Memory B cell (primary cell): ENCODE data around the gene PLXNA2.

Experiments used
- ATAC-seq: fragments of 150-1000 bp; cut with Tn5 transposase; 2 replicates; pipeline ENCODE4 v1.10.0; 2021; ENCODE audit warnings: low read depth, mild to moderate bottlenecking, moderate library complexity
- DNase-seq, 2 donors: peaks; one replicate each; pipeline ENCODE4 v3.0.0; 2022; ENCODE audit warnings: low spot score in 2 of 2
- H3K27ac Mint-ChIP-seq: one replicate; pipeline ENCODE4 v1.8.0; 2022; ENCODE audit warnings: mild to moderate bottlenecking, moderate library complexity, mixed read lengths
- H3K27me3 Mint-ChIP-seq: one replicate; pipeline ENCODE4 v1.8.0; 2022; ENCODE audit warnings: mixed read lengths
- H3K36me3 Mint-ChIP-seq: one replicate; pipeline ENCODE4 v1.8.0; 2022; ENCODE audit warnings: mild to moderate bottlenecking, mixed read lengths
- H3K4me1 Mint-ChIP-seq: one replicate; pipeline ENCODE4 v1.8.0; 2022; ENCODE audit warnings: mixed read lengths
- H3K4me3 Mint-ChIP-seq: one replicate; pipeline ENCODE4 v1.8.0; 2022; ENCODE audit warnings: mild to moderate bottlenecking, moderate library complexity, mixed read lengths
- H3K9me3 Mint-ChIP-seq: one replicate; pipeline ENCODE4 v1.8.0; 2022; ENCODE audit warnings: mixed read lengths

Gene PLXNA2

DNA sequence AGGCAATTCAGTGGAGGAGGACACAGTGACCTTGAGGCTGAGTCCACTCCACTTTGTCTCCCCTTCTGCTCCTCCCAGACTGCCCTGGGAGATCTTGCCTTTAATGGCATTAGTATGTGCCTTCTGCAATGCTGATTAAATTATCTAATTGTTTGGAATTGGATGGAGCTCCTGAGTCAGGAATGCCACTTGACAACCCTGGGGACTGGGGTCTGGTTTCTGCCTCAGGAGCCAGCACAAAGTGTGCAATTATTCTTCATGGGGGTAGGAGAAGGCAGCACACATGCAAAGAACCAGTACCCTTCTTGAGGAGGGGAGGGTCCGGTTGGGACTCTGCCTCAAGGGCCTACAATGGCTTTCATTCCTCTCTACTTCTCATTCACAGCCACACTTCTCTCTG lies 11.9 kb upstream of the PLXNA2 start:
- H3K4me1 Mint-ChIP-seq, result no peaks in the 10 kb centered on the region
- peaks cover 30% of the 10 kb centered on the region for H3K27me3 Mint-ChIP-seq
- H3K9me3 Mint-ChIP-seq, result peaks cover 6% of the 10 kb centered on the region
- H3K27ac Mint-ChIP-seq, result no peak overlapping the region
- no peak for ATAC-seq
- no peaks in the 10 kb centered on the region for H3K36me3 Mint-ChIP-seq
- H3K4me3 Mint-ChIP-seq, result no peak overlapping the region
- DNase-seq, result no peak

DNA sequence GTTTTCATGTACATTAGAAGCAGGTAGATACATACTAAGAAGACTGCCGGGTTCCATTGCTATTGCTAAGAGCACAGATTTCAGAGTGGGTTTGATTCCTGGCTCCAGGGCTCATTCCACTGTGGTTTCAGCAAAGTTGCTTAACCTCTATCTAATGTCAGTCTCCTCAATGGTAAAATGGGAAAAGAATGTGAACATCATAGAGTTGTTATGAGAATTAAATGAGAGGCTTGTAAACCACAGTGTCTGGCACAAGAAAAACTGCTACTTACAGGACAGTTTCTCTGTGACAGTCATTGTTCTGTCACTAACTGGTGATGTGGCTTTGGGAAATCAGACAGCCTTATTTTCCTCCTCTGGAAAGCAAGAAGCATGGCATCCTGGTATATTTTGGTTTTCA lies 10.7 kb upstream of the PLXNA2 start:
- no peak overlapping the region for H3K27ac Mint-ChIP-seq
- ATAC-seq (no peak), DNase-seq (no peak)
- H3K27me3 Mint-ChIP-seq, result peaks cover 30% of the 10 kb centered on the region
- H3K9me3 Mint-ChIP-seq, result peaks cover 4% of the 10 kb centered on the region
- no peak overlapping the region for H3K4me3 Mint-ChIP-seq
- no peaks in the 10 kb centered on the region for H3K36me3 Mint-ChIP-seq
- H3K4me1 Mint-ChIP-seq, result no peaks in the 10 kb centered on the region

DNA sequence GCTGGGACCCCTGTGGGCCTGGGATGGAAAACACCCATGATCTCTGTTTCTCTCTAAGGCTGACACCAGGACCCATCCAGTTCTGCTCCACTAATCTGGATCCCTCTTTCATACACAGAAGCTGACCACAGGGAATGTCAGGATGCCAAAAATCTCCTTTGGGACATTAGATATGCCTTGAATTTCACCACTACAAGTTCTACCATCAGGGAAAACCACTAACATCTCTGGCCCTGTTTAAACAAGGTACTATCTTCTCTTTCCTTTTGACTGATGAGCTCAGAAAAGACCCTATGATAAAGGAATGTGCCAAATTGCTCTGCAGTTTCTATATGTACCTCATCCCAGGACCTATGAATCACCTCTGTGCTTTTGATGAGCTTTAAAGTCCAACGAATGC lies 10.2 kb upstream of the PLXNA2 start:
- no peak overlapping the region for H3K4me3 Mint-ChIP-seq
- H3K36me3 Mint-ChIP-seq, result no peaks in the 10 kb centered on the region
- peaks cover 28% of the 10 kb centered on the region for H3K27me3 Mint-ChIP-seq
- ATAC-seq (no peak), DNase-seq (no peak)
- no peak overlapping the region for H3K27ac Mint-ChIP-seq
- peaks cover under 1% of the 10 kb centered on the region for H3K9me3 Mint-ChIP-seq
- no peaks in the 10 kb centered on the region for H3K4me1 Mint-ChIP-seq

DNA sequence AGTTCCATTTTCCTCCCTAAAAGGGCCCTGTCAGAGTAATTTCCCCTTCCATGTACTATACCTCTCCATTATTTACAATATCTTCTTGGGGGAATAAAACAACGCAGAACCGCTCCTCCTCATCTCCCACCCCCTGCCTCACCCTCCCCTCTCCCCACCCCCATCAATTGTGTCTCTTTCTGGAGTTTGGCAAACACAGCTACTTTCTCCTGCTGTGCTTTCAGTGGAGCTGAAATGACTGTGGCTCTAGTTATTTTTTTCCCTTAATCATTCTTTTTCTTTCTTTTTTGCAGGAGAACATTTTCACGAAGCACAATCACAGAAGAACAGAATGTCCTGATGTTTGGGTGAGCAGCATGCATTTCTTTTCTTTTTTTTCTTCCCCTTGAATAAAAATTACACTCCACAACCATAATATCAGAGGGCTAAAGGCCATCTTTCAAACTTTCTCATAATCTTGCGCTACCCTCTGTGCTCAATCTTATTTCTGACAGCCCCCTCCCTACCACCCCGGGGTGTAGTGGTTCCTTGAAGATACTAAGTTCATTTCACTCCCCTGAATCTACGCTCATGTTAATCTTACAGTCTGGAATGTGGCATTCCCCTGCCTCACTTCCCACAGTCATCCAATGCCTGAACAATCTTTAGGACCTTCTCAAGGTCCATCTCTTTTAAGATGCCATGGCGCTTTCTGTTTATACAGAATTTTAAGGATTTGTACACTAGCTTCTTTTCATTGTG lies 8.8 kb upstream of the PLXNA2 start:
- Mint-ChIP-seq H3K27me3 (peaks cover 26% of the 10 kb centered on the region), H3K9me3 (no peaks in the 10 kb centered on the region), H3K36me3 (no peaks in the 10 kb centered on the region), H3K27ac (no peak overlapping the region), H3K4me3 (no peak overlapping the region), H3K4me1 (no peaks in the 10 kb centered on the region)
- DNase-seq (no peak), ATAC-seq (no peak)

DNA sequence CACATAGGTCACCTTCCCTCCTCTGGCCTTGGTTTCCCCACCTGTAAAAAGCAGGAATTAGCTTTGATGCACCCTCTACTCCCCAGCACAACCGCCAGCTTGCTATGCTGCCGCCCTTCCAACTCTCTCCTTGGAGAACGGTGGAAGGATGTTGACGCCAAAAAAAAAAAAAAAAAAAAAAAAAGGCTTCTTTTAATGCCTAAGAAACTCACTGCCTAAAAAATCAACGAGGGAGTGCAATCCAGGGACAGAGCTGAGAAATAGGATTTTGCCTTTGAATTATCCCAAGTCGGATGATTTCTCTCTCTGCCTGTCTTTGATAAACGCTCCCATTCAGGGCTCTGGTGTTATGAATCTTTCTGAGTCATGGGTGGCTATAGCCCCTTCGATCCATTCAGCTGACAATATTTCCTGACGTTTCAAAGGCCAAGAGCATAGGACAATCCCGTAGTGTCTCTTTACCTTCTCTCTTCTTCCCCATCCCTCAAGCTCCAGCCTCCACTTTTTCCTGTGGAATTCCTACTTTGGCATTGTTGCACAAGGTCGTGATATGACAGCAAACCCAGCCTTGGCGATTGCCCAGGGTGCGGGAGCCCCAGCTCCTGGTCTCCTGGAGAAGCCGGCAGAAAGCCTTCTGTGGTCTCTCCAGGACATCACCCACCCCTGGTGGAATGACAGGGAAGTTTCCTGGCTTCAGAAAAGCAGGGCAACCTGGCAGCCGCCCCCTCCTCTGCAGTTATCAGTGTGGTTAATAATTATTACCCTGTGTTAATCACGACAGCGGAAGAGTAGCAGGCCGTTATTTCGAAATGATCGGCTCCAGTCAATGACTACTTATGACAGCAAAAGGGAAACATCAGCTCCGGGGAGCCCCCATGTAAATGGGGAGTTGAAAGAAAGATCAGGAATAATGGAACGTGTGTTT lies 8.0 kb upstream of the PLXNA2 start:
- Mint-ChIP-seq H3K4me1 (no peaks in the 10 kb centered on the region), H3K9me3 (no peaks in the 10 kb centered on the region), H3K36me3 (no peaks in the 10 kb centered on the region), H3K27ac (no peak overlapping the region), H3K4me3 (no peak overlapping the region), H3K27me3 (peaks cover 22% of the 10 kb centered on the region)
- DNase-seq, result no peak
- no peak for ATAC-seq

DNA sequence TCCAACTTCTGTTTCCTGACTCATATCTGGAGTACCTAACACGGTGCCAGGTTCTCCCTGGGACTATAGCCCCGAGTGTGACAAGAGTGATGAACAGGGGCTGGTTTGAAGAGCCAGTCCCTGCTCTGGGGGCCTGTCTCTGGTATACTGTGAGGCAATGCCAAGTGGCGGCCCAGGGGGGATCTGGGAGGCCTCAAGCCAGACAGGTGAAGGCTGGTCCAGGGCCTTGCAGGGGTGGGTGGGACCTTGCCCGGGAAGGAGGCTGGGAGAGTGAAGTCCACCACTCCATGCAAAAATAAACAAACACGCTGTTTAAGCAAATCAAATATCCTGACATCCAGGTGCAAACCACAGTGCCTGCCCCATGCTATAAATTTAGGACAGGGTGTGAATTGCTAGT lies 6.8 kb upstream of the PLXNA2 start:
- Mint-ChIP-seq H3K9me3 (no peaks in the 10 kb centered on the region), H3K27me3 (peaks cover 15% of the 10 kb centered on the region), H3K4me1 (no peaks in the 10 kb centered on the region), H3K4me3 (no peak overlapping the region), H3K36me3 (no peaks in the 10 kb centered on the region), H3K27ac (no peak overlapping the region)
- no peak for DNase-seq
- ATAC-seq, result no peak

DNA sequence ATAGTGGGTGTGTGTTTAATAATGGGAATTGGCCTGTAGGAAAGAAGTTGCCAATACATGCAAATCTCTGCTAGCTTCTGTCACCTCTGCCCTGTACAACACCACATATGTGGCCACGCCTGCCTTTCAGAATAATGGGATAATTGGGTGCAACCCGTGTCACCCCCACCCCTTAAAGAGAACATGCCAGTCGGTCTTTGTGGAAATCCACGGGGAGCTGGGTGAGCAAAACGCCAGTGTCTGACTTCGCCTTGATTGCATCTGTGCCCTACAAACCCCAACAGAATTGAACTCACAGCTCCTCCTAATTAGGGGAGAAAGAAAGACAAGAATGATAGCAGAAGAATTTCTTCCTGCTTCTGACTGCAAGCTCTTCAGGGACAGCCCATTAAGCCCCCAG lies 6.4 kb upstream of the PLXNA2 start:
- Mint-ChIP-seq H3K4me3 (no peak overlapping the region), H3K27me3 (peaks cover 15% of the 10 kb centered on the region), H3K36me3 (no peaks in the 10 kb centered on the region), H3K9me3 (no peaks in the 10 kb centered on the region), H3K27ac (no peak overlapping the region), H3K4me1 (no peaks in the 10 kb centered on the region)
- no peak for DNase-seq
- no peak for ATAC-seq

DNA sequence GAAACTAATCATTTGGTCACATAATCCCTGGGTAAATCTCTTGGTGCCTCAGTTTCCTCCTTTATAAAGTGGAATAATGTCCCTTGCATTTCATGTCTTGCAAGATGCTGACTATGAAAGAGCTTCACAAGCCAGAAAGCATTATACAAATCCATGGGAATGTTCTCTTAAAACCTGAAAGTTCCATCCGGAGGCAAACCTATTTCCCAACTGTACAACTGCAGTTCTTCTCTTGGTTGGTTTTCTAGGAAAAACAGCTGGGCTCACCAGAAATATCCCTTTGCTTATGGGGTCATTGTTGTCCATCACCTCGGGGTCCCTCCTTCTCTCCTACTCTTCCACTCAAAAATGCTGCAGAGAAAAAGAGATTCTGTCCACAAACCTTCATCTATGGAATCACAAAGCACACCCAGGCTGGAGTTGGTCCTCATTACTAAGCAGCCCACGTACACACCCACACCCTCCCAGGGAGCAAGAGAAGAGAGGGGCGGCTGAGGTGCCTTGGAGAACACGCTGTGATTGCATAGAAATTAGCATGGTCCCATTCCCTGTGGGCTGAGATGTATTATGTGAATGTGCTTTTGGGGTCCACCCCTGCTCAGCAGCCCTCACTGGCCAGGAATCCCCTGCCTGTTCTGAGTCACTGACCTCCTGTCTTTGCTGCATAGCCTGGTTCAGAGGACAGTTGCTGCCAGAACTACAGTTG lies 5.0 kb upstream of the PLXNA2 start:
- DNase-seq (no peak), ATAC-seq (no peak)
- Mint-ChIP-seq H3K4me1 (peaks cover 4% of the 10 kb centered on the region), H3K27me3 (peaks cover 11% of the 10 kb centered on the region), H3K36me3 (no peaks in the 10 kb centered on the region), H3K27ac (no peak overlapping the region), H3K9me3 (no peaks in the 10 kb centered on the region), H3K4me3 (no peak overlapping the region)

DNA sequence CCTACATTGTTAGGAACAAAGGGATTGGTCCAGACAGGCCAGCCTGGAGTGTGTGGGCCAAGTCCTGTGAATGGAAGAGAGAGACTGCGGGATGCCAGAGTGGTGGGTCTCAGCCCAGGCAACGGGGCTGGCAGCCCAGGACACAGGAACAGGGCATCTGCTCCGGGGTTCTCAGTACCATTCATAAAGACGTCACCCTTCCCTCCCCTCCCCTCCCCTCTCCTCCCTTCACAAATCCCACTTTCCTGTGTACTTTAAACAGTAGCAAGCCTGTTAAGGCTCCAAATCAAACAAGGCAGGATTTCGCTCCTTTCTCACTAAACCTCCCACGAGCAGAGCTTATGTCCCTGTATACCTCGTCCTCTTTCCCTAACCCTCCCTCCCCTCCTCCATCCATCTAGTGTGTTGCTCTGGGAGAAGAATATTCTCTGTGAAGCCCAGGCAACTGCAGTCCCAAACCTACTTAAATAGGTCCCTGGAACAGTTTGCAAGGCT lies 4.2 kb upstream of the PLXNA2 start:
- ATAC-seq (no peak), DNase-seq (no peak)
- Mint-ChIP-seq H3K36me3 (no peaks in the 10 kb centered on the region), H3K27ac (no peak overlapping the region), H3K4me3 (no peak overlapping the region), H3K4me1 (peaks cover 4% of the 10 kb centered on the region), H3K9me3 (no peaks in the 10 kb centered on the region), H3K27me3 (peaks cover 9% of the 10 kb centered on the region)

DNA sequence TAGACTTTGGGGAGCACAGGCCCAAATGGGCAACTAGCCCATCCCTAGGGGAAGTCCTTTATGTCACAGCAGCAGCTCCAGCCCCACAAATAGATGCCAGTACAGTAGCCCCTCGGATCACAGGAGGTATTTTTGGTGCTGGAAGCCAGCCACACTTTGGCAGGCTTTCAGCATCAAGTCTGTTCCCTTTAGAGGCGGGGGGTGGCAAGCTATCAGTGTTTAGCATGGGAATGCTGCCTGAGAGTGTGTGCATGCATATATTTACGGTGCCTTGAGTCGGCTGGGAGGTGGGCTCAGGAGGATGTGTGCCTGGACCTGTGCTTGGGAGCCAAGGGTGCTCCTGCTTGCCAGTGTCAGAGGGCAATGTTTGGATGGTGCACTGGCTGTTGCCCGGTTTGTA lies 3.5 kb upstream of the PLXNA2 start:
- no peak for ATAC-seq
- Mint-ChIP-seq H3K36me3 (no peaks in the 10 kb centered on the region), H3K4me1 (peaks cover 6% of the 10 kb centered on the region), H3K27me3 (peaks cover 6% of the 10 kb centered on the region), H3K27ac (no peak overlapping the region), H3K9me3 (no peaks in the 10 kb centered on the region), H3K4me3 (no peak overlapping the region)
- DNase-seq, result no peak

DNA sequence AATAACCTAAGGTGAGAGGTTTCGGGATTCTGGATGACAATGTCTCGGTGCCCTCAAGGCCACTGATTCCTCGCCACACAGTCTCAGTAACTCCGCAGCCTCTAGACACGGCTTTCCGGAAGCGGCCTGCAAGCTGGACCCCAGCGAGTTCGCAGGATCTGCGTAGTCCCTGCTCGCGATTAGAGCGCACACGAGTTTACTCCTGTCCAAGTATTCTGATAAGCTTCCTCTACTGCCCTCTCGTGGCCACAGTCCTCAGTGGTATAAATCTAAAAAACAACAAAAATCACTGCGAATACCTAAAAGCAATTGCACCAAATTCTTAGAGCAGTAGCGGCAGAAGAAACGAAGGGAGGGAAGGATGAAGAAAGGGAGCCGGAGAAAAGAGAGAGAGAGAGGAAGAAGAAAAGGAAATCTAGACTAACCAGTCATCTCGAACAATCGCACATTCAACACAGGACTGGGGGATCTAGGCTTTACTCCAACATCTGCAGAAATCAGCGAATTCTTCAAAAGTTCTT lies 1.1 kb upstream of the PLXNA2 start:
- no peaks in the 10 kb centered on the region for H3K9me3 Mint-ChIP-seq

DNA sequence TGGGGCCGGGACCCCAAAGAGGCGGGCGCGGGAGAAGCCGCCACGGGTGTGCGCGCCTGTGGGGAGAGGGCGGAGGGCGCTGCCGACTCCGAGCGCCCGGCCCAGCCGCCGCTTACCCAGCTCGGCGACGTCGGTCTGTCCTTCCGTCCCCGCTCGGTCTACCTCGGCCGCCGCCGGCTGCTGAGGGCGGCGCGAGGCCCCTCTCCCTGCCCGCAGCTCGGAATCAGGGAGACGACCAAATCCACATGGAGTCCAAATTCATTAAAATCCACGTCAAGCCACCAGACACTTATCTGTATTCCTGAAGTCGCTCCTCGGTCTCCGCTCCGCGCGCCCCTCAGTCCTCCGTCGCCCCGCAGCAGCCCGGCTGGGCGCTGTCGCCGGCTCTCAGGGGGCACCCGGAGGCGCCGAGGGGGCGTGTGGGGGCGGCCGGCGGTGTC lies 637 bp downstream of the PLXNA2 start:
- no peak for ATAC-seq
- Mint-ChIP-seq H3K4me3 (peak overlapping the region; percentile 88), H3K27ac (no peak overlapping the region), H3K4me1 (peaks cover 10% of the 10 kb centered on the region), H3K36me3 (no peaks in the 10 kb centered on the region), H3K27me3 (peaks cover 6% of the 10 kb centered on the region), H3K9me3 (no peaks in the 10 kb centered on the region)
- peak in 1 of 2 donors; percentile 35 for DNase-seq

More for the DNA sequence above, 1.1 kb upstream of the PLXNA2 start:
- H3K27me3 Mint-ChIP-seq, result peaks cover 6% of the 10 kb centered on the region
- peak overlapping the region; percentile 35 for H3K27ac Mint-ChIP-seq
- H3K4me3 Mint-ChIP-seq, result peak overlapping the region; percentile 88
- H3K36me3 Mint-ChIP-seq, result no peaks in the 10 kb centered on the region
- DNase-seq, result peak; percentile 76
- H3K4me1 Mint-ChIP-seq, result peaks cover 6% of the 10 kb centered on the region
- peak; percentile 68 for ATAC-seq

DNA sequence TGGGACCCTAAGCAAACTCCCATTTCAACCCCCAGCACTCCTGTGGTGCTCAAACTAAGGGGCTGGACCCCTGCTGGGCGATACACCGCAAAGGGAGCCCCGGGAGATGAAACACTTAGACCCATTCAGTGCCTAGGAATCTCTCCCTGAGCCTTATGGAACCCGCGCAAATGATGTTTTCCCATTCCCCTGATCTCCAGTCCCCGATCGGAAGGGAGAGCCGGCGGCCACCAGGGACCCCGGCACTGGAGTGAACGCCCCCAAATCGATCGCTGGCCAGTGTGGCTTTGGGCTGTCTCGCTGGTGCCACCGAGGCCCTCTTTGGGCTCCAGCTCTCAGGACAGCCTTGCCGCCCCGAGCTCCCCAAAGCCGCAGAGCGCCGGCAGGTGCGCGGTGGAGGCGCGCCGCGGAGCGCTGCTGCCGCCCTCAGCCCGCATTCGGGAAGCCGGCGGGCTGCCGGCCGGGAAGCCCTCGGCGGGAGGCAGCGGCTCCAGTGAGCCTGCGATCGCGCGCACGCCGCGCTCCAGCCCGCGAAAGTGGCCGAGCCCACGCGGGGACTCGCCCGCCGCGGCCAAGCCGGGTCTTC lies 1.1 kb downstream of the PLXNA2 start:
- ATAC-seq, result no peak
- Mint-ChIP-seq H3K4me3 (peak overlapping the region; percentile 74), H3K36me3 (no peaks in the 10 kb centered on the region), H3K9me3 (no peaks in the 10 kb centered on the region), H3K27me3 (peaks cover 6% of the 10 kb centered on the region), H3K27ac (no peak overlapping the region), H3K4me1 (peaks cover 10% of the 10 kb centered on the region)
- peak in 1 of 2 donors; percentile 21 for DNase-seq
